Stimulated activated CD8-positive, alpha-beta memory T cell treated with anti-CD3 and anti-CD28 coated beads, Interleukin-15, amount 100 ng/mL, for 24 hours (primary cell): Measurements from ENCODE around the gene SEZ6.

Experiments used
- DNase-seq: peaks from one replicate; pipeline ENCODE4 v3.0.0-alpha.2; 2020; ENCODE audit warnings: low read depth

Gene SEZ6

DNA sequence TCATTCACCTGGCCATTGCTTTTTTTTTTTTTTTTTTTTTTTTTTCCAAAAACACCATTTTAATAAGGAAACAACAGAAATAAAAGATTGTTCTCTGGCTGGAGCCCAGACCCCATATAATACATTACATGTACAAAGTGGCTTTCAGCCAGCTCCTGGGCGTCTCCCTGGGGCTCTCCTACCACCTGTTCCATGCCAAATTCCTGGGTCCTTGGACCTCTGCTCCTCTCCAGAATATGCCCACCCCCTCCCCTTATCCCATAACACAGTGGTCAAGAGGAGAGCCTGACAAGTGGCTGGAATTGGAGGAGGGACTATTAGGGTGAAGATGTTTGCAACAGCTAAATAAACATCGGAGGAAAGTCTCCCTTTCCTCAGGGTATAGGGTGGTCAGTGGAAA, 50.9 kb downstream of the SEZ6 start:
- no peak for DNase-seq

DNA sequence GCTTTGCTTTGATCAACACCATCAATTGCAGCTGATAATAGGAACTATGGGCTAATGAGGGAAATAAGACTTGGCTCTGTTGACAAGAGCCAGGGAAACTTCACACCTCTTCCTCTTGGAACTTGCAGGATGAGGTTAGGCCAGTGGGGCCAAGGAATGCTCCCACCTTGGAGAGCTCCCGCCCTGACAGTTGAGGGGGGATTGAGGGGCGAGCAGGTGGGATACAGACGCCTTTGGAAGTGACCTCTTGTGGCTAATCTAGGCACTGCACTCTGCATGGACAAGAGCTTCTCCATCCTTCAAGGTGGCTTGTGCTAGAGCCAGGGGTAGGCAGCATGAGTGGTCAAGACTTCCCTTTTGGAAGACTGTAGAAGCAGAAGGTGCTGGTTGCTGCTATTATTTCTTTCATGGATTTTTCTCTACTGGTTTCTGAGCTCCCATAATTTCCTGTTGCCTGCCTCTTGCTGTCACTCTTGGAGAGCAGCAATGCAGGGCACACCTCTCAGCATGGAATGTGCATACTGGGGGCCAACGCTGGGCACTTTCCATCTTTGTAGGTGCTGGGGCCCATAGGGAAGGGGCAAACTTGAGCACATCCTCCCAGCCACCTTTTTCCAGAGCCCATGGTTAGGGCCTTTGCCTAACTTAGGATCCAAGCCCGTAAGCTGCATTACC, 52.3 kb downstream of the SEZ6 start:
- DNase-seq, result no peak

DNA sequence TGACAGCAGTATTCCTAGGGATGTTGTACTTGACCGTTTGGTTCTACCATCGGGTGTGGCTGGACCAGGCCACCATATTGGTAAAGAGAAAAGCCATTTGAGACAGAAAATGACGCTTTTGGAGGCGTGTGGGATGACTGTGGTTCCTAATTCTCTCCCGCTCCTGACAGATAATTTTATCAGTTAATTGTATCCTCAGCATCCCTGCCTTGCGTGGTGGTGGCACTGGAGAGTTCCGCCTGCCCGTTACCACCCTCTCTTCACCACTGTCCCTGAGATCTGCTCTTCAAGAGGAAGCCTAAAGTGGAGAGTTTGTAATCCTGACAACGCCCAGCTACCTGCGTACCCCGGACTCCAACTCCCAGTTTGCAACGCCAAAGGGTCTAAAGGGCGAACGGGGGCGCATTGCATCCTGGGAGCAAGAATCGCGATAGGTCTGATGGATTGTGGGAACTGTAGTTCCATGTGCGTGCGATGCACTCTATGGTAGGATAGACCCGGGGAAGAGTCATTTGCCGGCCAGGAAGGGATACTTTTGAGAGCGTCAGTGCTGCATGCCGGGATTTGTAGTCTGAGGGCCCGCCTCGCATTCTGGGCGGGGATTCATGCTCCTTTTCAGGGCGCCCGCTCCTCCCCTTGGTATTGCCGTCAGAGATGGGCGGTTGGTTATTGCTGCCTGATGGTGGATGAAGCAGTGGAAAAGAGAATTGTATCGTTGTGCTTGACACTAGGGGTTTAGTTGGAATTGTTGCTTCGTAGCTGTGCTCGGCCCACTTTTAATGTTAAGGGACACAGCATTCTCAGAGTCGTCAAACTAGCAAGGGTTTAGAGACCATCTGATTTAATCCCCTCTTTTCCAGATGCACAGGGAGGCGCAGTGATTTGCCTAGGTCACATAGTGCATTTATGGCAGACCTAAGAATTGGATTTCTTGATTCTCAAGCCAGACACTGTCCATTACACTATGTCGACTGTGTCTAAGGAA, 53.5 kb downstream of the SEZ6 start:
- DNase-seq, result peak; percentile 72

DNA sequence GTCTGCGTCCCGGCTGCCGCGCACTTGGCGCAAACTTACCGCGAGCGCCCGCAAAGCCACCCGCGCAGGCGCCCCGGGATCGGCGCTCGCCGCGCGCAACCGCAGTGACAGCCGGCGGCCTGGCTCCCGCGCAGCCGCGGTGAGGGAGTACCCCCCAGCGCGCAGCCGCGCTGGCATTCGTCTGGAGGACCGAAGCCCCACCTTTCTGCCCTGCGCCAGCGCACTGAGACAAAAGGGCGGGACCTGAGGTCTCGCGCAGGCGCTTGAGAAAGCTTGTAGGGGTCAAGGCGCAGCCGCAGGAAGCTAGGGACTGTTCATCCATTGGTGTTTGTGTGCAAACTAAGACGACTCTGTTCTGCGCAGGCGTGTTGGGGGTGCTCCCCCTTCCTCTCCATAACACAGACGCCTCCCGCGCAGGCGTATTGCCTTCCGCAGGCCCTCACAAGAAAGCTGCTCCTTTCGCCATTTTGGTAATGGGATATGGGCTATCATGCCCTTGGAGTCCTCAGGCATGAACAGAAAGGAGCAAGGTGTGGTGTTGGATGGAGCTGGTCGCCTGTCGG, 54.3 kb downstream of the SEZ6 start, which contains the start of gene PHF12:
Gene PHF12, minus strand, starts transcription at position 91 of the 563 bp plus-strand sequence. CDS start 558 bp downstream, outside the sequence.
- peak; percentile 94 for DNase-seq

DNA sequence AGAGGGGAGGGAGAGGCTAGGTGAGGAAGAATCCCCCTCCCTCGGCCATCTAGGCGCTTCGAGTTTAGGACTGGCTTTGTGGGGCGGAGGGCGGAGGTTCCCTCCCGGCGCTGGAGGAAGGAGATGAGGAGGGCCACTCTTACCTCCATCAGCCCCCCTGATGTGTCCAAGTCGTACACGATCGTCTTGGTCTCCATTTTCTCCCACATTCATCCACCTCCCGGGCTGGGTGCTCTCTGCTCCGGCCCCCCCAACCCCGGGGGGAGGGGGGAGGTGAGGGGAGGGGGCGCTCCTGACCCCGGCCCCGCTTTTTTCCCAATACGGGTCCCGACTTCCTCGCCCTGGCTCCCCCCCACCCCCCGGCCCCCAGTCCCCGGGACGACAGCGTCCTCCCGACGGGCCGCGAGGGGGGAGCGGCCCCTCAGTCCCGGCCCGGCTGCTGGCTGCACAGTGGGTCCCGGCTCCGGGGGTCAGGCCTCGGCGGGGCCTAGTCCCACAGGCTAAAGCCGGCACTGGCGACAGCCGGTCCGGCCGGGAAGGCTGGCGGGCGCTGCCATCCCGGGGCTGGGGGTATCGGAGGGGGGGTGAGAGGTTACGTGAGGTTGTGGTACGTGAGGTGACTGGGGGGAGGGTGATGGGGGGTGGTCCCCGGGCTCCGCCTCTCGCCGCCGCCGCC, 54.9 kb downstream of the SEZ6 start:
- DNase-seq, result no peak

DNA sequence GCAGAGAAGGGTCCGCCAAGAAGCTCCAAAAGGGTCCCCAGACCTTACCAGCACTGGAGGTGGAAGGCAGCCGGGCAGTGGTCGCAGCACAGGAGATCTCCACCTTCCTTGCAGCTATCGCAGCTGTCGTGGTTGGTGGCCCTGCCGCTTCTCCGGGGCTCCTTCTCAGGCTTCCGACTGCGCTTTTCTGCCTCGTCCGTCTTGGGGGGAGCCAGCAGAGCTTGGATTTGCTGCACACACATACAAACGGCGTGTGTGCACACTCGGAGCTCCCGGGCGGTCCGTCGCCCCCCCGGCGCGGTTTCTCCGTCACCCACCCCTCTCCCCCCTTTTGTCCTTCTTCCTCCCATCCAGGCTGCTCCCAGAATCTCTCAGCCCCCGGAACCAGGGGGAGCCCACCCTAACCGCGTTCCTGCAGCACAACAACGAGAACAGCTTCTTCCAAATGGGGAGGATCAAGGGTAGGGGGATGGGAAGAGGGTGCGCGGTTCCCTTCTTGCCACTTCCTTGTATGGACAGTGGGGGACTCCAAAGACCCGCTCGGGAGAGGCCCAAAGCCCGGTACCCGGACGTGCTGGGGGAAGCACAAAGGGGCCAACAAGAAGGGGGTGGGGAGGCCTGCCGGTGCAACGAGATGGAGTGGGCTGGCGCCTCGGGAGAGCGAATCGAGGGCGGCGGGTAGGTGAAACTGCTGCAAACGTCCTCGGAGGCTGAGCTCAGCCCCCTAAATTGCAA, 55.6 kb downstream of the SEZ6 start:
- DNase-seq, result no peak

DNA sequence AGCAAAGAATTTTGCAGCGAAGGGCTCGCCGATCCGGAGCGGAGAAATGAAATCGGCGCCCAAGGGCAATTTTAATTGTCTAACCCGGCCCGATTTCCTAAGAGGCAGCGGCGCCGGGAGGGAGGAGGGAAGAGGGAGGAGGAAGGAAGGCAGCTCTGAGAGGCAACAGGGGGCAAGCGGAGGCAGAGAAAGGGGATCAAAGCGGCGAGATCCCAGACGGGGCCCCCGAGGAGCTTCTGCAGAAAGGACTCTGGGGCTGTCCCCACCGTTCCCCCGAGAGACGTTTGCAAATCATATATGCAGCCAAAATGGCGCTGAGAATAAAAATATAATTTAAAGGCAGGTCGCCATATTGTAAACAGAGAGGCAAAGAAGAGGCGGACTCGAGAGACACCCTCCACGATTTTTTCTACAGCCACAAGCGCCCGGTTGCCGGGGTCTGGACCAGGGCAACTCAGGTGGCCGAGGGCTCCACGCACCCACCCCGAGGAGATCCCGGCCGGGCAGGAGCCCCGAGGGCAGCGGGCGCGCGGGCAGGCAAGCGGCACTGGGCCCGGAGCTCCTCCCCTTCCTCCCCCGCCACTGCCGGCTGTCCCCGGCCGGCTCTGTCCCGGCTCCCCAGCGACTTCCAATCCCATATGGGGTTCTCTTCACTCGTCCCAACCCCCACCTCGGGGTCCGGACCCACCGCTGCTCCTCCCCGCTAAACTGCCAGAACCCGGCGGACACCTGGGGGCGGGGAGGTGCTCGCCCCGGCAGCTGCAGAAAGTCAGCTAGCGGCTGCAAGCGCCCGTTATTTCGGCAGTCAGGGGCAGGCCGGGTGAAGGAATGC, 56.4 kb downstream of the SEZ6 start:
- DNase-seq, result peak; percentile 28

DNA sequence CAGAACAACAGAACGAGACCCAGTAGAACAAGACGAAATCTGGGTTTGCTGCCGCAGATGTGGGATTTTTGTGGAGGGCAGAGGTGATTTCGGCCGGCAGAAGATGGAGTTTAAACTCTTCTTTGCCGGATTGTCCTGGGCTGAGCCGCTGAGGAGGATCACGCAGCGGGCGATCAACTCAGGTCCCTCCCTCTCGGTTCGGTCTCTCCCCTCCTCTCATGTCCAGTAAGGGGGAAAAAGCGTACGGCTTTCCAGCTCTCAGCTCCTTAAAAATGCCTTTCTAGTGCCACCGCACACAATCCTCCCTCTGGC, 57.0 kb downstream of the SEZ6 start:
- no peak for DNase-seq

DNA sequence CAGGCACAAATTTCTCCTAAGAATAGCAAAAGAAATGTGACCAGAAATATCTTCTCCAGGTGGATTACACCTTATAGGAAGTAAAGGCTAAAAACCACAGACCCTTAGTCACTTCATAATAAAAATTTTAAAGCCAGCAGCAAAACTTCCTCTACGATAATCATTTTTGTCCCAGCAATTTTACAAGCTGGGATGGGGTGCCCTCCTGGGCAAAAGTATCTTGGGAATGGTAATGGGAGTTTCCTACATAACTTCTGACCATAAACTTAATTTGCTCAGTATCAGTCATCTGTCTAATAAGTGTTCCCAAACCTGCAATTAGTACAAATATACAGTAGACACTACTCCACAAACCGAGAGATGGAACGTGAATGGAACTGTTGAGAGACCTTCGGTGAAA, 57.5 kb downstream of the SEZ6 start:
- DNase-seq, result no peak

DNA sequence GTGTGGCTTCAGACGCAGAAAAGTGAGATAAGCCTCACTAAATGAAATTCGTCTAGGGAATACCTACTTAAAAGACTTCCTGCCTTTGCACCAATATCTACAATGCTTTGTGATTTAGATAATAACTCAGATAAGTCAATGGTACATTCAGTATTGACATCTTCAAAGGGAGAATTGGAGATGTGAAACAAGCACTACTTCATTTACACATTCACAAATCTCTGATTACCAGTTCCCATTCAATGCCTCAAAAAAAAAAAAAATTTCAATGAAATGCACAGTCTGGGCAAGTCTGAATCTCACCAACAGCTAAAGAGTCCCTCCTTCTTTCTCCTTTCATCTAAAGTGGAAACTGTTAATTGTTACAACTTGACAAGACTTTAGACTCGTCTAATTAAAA, 58.2 kb downstream of the SEZ6 start:
- DNase-seq, result no peak

DNA sequence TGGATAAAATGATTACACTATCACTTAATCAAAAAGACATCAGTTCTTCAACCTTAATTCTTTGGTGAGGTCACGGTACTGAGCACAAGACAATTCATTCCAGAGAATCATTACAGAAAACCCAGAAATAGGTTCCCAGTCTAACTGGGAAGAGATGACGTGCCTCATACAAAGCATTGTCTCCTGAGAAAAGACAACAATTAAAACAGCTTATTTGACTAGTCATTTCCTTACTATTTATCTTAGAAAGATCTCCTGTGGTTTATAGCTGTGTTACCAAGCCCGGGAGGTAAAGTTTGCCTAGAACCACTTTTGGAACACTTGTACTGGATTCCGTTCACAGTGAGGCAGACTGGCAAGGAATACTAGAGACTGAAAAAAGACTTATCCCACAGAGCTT, 59.6 kb downstream of the SEZ6 start:
- no peak for DNase-seq

DNA sequence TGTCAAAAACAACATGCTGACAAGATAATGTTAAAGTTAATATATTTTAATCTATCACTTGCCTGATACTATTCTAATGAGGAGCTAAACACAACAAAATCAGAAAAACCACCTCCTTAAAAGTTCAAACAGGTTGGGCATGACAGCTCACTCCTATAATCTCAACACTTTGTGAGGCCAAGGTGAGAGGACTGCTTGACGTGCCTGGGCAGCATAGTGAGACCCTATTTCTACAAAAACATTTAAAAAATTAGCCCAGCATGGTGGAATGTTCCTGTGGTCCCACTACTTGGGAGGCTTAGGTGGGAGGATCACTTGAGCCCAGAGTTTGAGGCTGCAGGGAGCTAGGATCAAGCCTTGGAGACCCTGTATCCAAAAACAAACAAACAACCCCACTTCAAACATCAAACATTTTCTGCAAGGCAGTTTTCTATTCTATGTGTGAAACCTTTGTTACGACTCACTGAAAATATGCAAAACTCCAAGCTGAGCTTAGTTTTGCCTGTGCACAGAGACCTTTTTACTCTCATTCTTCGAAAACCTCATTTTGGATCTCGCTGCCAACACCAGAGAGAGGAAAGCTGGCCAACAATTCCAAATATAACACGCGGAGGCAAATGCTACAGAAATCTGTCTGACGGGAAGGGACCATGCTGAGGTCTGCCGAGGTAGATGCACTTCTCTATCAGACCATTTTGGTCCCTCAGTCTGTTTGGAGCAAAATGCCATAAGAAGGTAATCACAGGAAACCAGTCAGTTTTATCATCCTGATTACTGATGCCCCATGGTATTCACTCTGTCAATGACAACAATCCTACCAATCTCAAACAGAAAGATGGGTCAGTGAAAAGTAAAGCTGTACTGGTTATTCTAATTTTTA, 60.7 kb downstream of the SEZ6 start:
- DNase-seq, result no peak

DNA sequence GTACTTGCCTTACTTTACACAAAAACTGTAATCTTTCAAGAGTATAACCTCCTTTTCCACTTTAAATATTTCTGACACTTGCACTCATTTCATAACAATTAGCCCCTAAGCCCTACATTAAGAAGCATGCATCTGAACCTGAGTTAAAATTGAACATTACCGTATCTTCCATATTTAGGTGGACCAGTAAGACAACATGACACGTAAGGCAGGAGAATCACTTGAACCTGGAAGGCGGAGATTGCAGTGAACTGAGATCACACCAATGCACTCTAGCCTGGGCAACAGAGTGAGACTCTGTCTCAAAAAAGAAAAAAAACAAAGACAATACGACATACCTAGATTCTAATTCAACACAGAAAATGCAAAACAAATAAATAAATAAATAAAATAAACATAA, 61.5 kb downstream of the SEZ6 start:
- no peak for DNase-seq

DNA sequence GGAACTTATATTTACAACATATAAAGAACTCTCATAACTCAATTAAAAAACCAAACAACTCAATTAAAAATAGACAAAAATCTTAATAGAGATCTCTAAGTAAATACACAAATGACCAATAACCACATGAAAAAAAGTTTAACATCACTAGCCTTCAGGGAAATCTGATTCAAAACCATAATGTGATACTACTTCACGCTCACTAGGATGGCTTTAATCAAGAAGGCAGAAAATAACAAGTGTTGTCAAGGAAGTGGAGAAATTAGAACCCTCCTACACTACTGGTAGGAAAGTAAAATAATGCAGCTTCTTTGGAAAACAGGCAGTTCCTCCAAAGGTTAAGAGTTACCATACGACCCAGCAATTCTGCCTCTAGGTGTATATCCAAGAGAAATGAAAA, 62.9 kb downstream of the SEZ6 start:
- DNase-seq, result no peak

DNA sequence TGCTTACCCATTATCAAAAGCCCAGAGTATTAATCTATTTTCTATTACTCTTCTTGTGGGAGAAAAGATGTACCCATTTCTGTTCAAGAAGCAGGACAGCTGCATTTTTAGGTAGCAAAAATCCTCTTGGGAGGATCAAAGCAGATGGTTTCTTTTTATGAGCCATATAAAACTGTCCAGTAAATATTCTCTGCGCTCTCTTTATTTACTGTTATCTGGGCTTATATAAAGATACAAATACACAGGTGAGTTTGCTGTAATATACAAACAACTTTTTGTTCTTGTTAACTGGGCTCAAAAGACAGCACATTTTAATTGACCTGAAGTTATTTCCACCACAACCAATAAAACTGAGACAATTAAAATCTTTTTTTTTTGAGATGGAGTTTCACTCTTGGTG, 64.6 kb downstream of the SEZ6 start:
- DNase-seq, result no peak

DNA sequence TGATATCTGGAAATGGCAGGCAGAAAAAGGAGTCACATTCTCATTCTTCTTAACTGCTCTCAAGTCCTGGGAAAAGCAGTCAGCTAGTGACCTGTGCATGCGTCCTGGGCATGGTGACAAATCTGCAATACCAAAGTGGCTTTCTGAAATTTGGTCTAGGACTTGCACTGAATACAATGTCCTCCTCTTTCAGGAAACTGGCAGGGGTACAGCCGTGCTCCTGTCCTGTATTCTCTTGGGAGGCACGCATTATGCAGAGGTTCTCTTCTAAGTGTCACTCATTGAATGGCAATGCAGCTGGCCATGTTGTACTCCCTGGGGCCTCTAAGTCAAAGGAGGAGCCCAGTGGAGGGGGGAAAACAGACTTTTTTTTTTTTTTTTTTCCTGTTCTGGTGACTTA, 65.2 kb downstream of the SEZ6 start:
- no peak for DNase-seq

DNA sequence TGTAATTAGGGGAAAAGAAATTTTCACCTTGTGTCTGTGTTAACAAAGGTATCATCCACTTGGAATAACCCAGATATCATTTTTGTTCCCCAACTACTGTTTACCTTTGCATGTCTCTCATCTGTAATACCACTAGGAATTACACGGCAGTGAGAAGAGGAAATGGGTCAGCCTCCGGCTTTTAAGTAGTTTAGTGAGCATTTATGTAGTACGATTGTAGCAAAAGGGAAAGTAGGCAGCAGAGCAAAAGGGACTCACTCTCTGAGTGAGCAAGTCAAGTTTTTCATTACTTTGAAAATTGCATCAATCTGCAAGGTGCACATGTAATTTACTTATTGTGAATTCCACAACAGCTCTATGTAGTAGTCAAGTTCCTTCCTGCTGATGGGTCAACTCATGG, 65.7 kb downstream of the SEZ6 start:
- no peak for DNase-seq

DNA sequence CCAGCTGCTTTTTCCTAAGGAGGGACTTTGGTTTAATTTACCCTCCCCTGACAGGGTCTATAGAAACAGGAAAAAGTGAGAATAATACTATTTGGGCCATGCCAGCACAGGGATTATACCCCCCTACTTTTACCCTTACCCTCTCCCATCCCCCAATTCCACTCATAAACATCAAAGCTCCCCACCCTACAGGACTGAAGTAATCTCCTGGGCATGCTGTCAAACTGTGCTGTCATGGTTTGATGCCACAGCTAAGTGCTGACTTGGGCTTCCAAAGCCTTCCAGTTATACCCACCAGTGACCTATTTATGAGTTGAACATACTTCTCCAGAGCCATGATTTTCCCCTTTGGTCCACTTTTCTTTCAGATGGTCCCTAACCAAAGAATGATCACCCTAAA, 67.3 kb downstream of the SEZ6 start:
- DNase-seq, result no peak

DNA sequence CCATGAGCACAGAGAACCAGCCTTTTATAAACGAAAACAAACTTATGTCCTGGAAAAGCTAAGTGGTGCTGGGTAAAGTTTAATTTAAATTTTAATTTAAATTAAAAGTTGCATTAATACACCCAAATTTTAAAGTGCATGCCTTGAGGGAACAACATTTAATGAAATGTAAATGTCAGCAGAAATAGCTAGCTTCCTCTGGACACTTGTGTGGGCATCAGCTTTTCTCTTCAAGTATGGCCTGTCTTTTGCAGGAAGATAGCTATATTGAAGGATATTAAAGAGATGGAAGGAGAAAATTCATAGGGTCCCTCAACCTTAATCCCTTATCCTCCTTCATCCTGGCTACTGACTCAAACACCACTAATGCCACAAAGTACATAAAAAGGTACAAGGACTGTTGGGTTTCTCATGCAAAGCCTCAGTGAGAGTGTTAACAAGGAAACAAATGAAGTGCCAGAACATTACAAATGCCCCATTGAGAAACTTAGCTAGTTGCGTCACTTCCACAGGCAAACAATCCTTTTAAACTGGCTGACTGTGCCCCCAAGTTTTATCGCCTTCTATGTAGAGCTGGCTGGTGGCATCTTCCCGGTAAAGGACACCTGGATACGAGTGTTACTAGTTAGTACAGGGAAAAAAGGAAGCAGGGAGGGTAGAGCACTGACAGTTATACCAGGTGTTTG, 68.6 kb downstream of the SEZ6 start:
- no peak for DNase-seq
